Panc1 (cell line): ENCODE measurements around the gene ARID2. TPM values are rescaled to one million over a fixed set of nuclear protein-coding genes. Genes with fewer than 3 reads are reported as not detected.
A peak's percentile ranks its signal among the peaks of the same experiment; 100 is the strongest.

Experiments
- ATAC-seq: fragments of 200-7000 bp; cut with Tn5 transposase; 2 replicates; pipeline ENCODE4 v1.9.1; 2020; ENCODE audit warnings: mild to moderate bottlenecking, moderate library complexity
- BruUV-seq: library from RNA; stranded (reverse); fragments of 400-500 nt; replicated peaks from 2 replicates; lab custom pipeline; 2021; lab: Mats Ljungman, UMichigan
- CTCF ChIA-PET: fragments of 300-600 bp; sonication (Branson Sonifier 250); formaldehyde crosslinking; loops from one replicate; lab custom pipeline; 2022; ENCODE audit warnings: antibody characterized with exemption; lab: Charles Lee
- POLR2A ChIA-PET: fragments of 300-600 bp; sonication (Branson Sonifier 250); formaldehyde crosslinking; loops from one replicate; lab custom pipeline; 2022; ENCODE audit warnings: antibody characterized with exemption; lab: Charles Lee
- DNase-seq: peaks from one replicate; pipeline ENCODE4 v3.0.0-alpha.2; 2010; ENCODE audit warnings: low read depth, low spot score
- H3K27ac ChIP-seq: 2 replicates; pipeline ENCODE4 v1.5.1; 2011; ENCODE audit warnings: mild to moderate bottlenecking, low read length, inconsistent platforms
- H3K27me3 ChIP-seq: fragments of 200-500 bp; sonication (Bioruptor generic); 2 replicates; pipeline ENCODE4 v1.6.0; 2014; ENCODE audit warnings: low read length, inconsistent platforms; ENCODE audit not compliant: control insufficient read depth, insufficient read depth
- H3K36me3 ChIP-seq: fragments of 200-500 bp; sonication (Bioruptor generic); 2 replicates; pipeline ENCODE4 v1.5.1; 2014; ENCODE audit warnings: inconsistent platforms, mild to moderate bottlenecking, low read length, moderate library complexity; ENCODE audit not compliant: control insufficient read depth, insufficient read depth
- H3K4me1 ChIP-seq: 2 replicates; pipeline ENCODE4 v1.5.1; 2011; ENCODE audit warnings: inconsistent platforms, mild to moderate bottlenecking, low read length, moderate library complexity; ENCODE audit not compliant: control insufficient read depth, insufficient read depth
- H3K4me3 ChIP-seq, 2 experiments: 2 replicates each; pipeline ENCODE4 v1.5.1; 2011 to 2012; ENCODE audit warnings: low read depth in 2 of 2, low read length in 2 of 2, mild to moderate bottlenecking in 2 of 2, inconsistent platforms in 1 of 2, moderate library complexity in 1 of 2
- H3K9me3 ChIP-seq: fragments of 200-500 bp; sonication (Bioruptor generic); 2 replicates; pipeline ENCODE4 v1.5.1; 2014; ENCODE audit warnings: low read depth, mild to moderate bottlenecking, inconsistent platforms, low read length, moderate library complexity; ENCODE audit not compliant: control insufficient read depth, insufficient read depth
- POLR2AphosphoS5 ChIP-seq: IDR thresholded peaks from 2 replicates; pipeline ENCODE4 v1.6.1; 2012; ENCODE audit warnings: mild to moderate bottlenecking, low read depth, low read length, moderate library complexity
- SIN3A ChIP-seq: IDR thresholded peaks from 2 replicates; pipeline ENCODE4 v1.6.1; 2012; ENCODE audit warnings: low read depth, mild to moderate bottlenecking, low read length, moderate library complexity, borderline replicate concordance; ENCODE audit not compliant: insufficient read depth
- TCF7L2 ChIP-seq: IDR thresholded peaks from 2 replicates; pipeline ENCODE4 v1.6.1; 2011; ENCODE audit warnings: mild to moderate bottlenecking, low read depth, low read length, inconsistent platforms
- in situ Hi-C: cut with HindIII; loops from 2 replicates; pipeline ENCODE4 v1.10.0; 2016; ENCODE audit warnings: low sequenced_read_pairs, low pct_unique_long_range_greater_than_20kb
- intact Hi-C: fragments of 100-400 bp; cut with micrococcal nuclease; formaldehyde crosslinking; loops from one replicate; pipeline ENCODE4 v1.10.0; 2022; ENCODE audit not compliant: unreplicated experiment
- total RNA-seq: library from RNA; stranded (reverse); gene quantifications from one replicate; pipeline ENCODE4 v1.2.1, GENCODE V29; 2021; ENCODE audit not compliant: unreplicated experiment
- TF ChIP-seq, protein P1 (sequence below), 2 experiments: IDR thresholded peaks; 2 replicates each; pipeline ENCODE4 v1.6.1; 2011 to 2012; ENCODE audit warnings: low read depth in 2 of 2, control low read depth in 1 of 2, low read length in 1 of 2, mild to moderate bottlenecking in 1 of 2, moderate library complexity in 1 of 2; ENCODE audit not compliant: insufficient read depth in 1 of 2
- TF ChIP-seq, protein P2 (sequence below): fragments of 450-650 bp; IDR thresholded peaks from 2 replicates; pipeline ENCODE4 v1.5.1; 2017; ENCODE audit warnings: mild to moderate bottlenecking

The ARID2 gene
- total RNA-seq, 1 experiment from 2014 or later, result 39.5 TPM

DNA sequence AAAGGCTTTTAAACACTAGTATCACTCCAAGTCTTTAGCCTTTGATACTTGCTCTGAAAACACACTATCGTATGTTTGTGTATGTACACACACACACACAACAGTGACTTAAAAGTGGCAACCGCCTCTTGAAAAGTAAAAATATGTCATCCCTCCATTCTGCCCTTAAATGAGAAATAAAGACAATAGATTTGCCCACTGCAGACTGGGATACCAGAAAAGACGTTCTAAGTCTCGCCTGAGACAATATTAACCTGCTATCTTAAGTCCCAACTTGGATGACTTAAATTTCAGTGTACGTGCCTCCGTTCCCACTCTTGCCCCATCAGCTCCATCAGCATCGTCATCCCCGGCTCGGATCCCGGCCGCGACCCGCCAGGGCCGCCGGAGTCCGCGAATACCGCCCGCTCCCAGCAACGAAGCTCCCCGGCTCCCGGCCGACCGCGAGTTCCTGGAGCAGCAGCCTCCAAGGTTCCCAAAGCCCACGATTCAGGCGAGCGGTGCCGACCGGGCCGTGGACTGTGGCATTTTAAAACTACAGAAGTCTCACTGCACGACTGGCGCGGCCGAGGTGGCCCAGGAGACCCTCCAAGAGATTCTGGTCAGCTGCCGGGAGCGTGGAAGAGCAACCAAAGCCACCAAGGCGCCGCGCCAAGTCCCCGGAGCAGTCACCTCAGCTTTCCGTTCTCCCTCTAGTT is 2.8 kb upstream of the ARID2 start:
- intact Hi-C loops, result loop anchor here (5.0 kb wide), 1 partner anchor 554 kb away; no protein-coding TSS in a partner anchor
- Histone ChIP-seq H3K36me3 (peaks cover 6% of the 10 kb centered on the region), H3K4me1 (peaks cover 16% of the 10 kb centered on the region; the same call in 1 of the 2 replicates), H3K27me3 (no peaks in the 10 kb centered on the region), H3K4me3 (peak overlapping the region; percentile 74 to 97), H3K9me3 (no peaks in the 10 kb centered on the region), H3K27ac (peak overlapping the region; percentile 97)
- DNase-seq, result no peak
- BruUV-seq, result no TSS peak
- TF ChIP-seq, protein P1, sequence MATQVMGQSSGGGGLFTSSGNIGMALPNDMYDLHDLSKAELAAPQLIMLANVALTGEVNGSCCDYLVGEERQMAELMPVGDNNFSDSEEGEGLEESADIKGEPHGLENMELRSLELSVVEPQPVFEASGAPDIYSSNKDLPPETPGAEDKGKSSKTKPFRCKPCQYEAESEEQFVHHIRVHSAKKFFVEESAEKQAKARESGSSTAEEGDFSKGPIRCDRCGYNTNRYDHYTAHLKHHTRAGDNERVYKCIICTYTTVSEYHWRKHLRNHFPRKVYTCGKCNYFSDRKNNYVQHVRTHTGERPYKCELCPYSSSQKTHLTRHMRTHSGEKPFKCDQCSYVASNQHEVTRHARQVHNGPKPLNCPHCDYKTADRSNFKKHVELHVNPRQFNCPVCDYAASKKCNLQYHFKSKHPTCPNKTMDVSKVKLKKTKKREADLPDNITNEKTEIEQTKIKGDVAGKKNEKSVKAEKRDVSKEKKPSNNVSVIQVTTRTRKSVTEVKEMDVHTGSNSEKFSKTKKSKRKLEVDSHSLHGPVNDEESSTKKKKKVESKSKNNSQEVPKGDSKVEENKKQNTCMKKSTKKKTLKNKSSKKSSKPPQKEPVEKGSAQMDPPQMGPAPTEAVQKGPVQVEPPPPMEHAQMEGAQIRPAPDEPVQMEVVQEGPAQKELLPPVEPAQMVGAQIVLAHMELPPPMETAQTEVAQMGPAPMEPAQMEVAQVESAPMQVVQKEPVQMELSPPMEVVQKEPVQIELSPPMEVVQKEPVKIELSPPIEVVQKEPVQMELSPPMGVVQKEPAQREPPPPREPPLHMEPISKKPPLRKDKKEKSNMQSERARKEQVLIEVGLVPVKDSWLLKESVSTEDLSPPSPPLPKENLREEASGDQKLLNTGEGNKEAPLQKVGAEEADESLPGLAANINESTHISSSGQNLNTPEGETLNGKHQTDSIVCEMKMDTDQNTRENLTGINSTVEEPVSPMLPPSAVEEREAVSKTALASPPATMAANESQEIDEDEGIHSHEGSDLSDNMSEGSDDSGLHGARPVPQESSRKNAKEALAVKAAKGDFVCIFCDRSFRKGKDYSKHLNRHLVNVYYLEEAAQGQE (IDR thresholded peaks at IDR 0.05; ENCODE audit: insufficient read depth in 1 of 2, low read depth in 2 of 2, low read length in 1 of 2), result no peak
- 0 out of 2 replicates have a peak, but pooled peaks have one; percentile 20 for TF ChIP-seq SIN3A
- no peak for ATAC-seq
- in situ Hi-C loops, result no loop called here
- POLR2A ChIA-PET, result interaction anchor here (0.6 kb wide), 1 partner anchor 591 kb away, joined by 3 read pairs; no protein-coding TSS in a partner anchor
- CTCF ChIA-PET, result interaction anchor here (0.7 to 2.4 kb wide), 3 partner anchors 127 to 183 kb away, joined by 3 to 10 read pairs (median 3); no protein-coding TSS in a partner anchor

DNA sequence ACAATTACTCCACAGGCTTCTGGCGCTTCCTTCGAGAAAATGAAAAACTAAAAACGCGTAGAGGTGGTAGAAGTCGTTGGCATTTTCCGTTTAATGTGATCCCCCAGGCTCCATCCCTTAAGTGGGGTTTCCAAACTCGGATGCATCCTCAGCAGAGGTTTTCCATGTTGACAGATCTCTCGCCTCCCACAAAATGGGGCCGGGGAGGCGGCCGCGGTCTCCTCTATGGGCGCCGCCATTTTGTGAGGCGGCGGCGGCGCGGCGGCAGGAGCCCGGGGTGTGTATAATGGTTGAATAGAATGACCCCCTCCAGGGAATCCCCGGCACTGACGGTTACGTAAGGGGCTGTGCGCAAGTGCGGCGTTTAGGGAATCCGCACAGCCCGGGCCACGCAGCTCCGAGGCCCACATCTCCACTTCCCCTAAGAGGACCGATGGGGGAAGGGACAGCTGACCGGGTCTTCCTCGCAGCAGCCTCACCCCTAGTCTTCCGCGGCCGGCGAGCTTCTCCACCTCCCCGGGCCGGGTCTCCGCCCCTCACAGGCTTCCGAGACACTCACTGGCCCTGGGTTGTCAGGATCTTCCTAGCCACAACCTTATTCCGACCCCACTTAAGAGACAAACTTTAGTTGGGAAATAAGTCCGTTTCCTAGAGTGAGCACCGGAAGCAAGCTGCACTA is 2.1 kb upstream of the ARID2 start:
- peaks cover 21% of the 10 kb centered on the region; the same call in 1 of the 2 replicates for H3K4me1 ChIP-seq
- peak; percentile 83 for ATAC-seq
- peak overlapping the region; percentile 97 for H3K27ac ChIP-seq
- TF ChIP-seq, protein P1 (IDR thresholded peaks at IDR 0.05; ENCODE audit: insufficient read depth in 1 of 2, low read depth in 2 of 2, low read length in 1 of 2), result peak in 1 of 2 experiments; percentile 11; a peak in 1 of 4 replicates
- TF ChIP-seq SIN3A (peak; percentile 94; the same call in 1 of the 2 replicates), POLR2AphosphoS5 (peak; percentile 93), TCF7L2 (peak; percentile 51; the same call in 1 of the 2 replicates)
- TF ChIP-seq, protein P2, sequence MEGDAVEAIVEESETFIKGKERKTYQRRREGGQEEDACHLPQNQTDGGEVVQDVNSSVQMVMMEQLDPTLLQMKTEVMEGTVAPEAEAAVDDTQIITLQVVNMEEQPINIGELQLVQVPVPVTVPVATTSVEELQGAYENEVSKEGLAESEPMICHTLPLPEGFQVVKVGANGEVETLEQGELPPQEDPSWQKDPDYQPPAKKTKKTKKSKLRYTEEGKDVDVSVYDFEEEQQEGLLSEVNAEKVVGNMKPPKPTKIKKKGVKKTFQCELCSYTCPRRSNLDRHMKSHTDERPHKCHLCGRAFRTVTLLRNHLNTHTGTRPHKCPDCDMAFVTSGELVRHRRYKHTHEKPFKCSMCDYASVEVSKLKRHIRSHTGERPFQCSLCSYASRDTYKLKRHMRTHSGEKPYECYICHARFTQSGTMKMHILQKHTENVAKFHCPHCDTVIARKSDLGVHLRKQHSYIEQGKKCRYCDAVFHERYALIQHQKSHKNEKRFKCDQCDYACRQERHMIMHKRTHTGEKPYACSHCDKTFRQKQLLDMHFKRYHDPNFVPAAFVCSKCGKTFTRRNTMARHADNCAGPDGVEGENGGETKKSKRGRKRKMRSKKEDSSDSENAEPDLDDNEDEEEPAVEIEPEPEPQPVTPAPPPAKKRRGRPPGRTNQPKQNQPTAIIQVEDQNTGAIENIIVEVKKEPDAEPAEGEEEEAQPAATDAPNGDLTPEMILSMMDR, result no peak
- in situ Hi-C loops (no loop called here), intact Hi-C loops (loop anchor here (5.0 kb wide), 1 partner anchor 555 kb away; no protein-coding TSS in a partner anchor)
- peak overlapping the region; percentile 74 to 97 for H3K4me3 ChIP-seq
- peaks cover 6% of the 10 kb centered on the region for H3K36me3 ChIP-seq
- ChIA-PET CTCF (interaction anchor here (1.1 to 2.4 kb wide), 3 partner anchors 134 to 183 kb away, joined by 3 to 10 read pairs (median 5); no protein-coding TSS in a partner anchor), POLR2A (interaction anchor here (0.6 kb wide), 1 partner anchor 413 kb away, joined by 3 read pairs; no protein-coding TSS in a partner anchor)
- no peaks in the 10 kb centered on the region for H3K9me3 ChIP-seq
- H3K27me3 ChIP-seq, result no peaks in the 10 kb centered on the region
- peak; percentile 95 for DNase-seq
- no TSS peak for BruUV-seq
